Fibroblast of mammary gland (primary cell): ENCODE data around the gene ZNF783.
A peak's percentile ranks its signal among the peaks of the same experiment; 100 is the strongest.
"Not testable (repeated sequence)": the region's sequence is repeated elsewhere in the genome, so short reads cannot be mapped to it uniquely, and the experiment has no call there.

Experiments
- DNase-seq: peaks from one replicate; pipeline ENCODE4 v3.0.0-alpha.2; 2010; ENCODE audit warnings: low read depth
- H3K4me3 ChIP-seq: 2 replicates; pipeline ENCODE4 v1.5.1; 2011; ENCODE audit warnings: low read depth, mild to moderate bottlenecking, low read length, moderate library complexity; ENCODE audit not compliant: control insufficient read depth
- CTCF ChIP-seq: conservative IDR thresholded peaks from 2 replicates; pipeline ENCODE4 v1.5.1; 2011; ENCODE audit warnings: low read depth, low read length, inconsistent platforms; ENCODE audit not compliant: control insufficient read depth, insufficient read depth

The ZNF783 gene

DNA sequence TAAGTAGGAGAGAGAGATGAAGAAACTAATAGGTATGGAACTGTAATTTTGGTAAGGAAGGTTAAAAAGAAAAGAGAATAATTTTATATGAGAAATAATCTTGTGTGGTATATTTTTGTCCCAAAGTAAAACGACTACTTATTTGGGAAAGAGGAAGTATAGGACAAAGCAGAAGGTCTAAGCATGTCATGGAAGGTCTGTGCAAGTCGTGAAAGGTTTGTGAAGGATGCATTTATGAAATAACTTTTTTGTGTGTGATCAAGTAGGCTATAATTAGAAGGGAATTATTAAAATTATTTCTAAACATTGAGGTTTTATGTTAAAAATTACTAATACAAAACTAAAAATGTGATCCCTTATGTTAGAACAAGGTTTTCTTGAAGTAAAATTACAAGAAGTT, 63.3 kb downstream of the ZNF783 start:
- H3K4me3 ChIP-seq = no peak overlapping the region
- no peak for TF ChIP-seq CTCF
- no peak for DNase-seq

- DNase-seq = no peak
- H3K4me3 ChIP-seq = no peak overlapping the region
- no peak for TF ChIP-seq CTCF
Measured at GRCh38 chr7:149329265-149329664, 67.3 kb downstream of the ZNF783 start.

DNA sequence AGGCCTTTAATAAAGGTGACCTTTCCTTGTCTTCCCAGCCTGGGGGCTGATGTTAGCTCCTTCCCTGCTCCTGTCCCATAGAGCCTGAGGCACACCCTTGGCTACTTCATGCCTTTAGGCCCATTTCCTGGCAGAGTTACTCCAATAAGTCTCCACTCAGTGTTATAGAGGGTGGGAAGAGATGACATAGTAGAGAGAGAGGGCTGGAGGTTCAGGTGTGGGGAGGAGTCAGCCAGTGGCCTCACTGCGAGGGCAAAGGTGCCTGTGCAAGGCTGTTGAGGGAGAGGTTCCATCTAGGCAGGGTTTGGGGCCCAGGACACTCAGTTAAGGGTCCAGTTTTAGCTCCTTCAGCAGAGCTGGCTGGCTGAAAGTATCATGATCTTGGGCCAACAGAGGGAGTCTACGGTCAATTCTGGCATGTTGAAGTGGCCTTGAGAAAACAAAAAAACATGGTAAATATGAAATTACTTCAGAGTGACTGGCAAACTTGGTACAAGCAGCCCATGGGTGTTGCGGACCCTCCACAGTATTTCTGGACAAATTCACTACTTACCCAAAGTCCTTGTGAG, 67.9 kb downstream of the ZNF783 start:
- H3K4me3 ChIP-seq = no peak overlapping the region
- TF ChIP-seq CTCF = no peak
- DNase-seq = no peak

- TF ChIP-seq CTCF = no peak
- DNase-seq = peak; percentile 13
- H3K4me3 ChIP-seq = no peak overlapping the region
Measured at GRCh38 chr7:149330914-149331567, 69.0 kb downstream of the ZNF783 start.

- DNase-seq = not testable (repeated sequence)
Measured at GRCh38 chr7:149332602-149333320, 70.8 kb downstream of the ZNF783 start.

GRCh38 chr7:149333321-149333717, 71.3 kb downstream of the ZNF783 start:
- H3K4me3 ChIP-seq = no peak overlapping the region
- TF ChIP-seq CTCF = no peak
- no peak for DNase-seq

More at GRCh38 chr7:149332602-149333320, 70.8 kb downstream of the ZNF783 start:
- not testable (repeated sequence) for H3K4me3 ChIP-seq

DNA sequence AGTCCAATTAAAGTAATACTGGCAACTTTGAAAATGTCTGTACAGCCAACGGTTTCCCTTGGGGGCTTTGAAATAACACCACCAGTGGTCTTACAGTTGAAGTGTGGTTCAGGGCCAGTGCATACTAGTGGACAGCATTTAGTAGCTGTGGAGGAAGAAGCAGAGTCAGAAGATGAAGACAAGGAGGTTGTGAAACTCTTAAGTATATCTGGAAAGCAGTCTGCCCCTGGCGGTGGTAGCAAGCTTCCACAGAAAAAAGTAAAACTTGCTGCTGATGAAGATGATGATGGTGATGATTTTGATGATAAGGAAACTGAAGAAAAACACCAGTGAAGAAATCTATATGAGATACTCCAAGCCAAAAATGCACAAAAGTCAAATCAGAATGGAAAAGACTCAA, 72.2 kb downstream of the ZNF783 start:
- no peak for TF ChIP-seq CTCF
- no peak for DNase-seq
- no peak overlapping the region for H3K4me3 ChIP-seq
